ENCODE measurements around the gene NUP153. TPM values are rescaled to one million over a fixed set of nuclear protein-coding genes. Genes with fewer than 3 reads are reported as not detected.
A peak's percentile ranks its signal among the peaks of the same experiment; 100 is the strongest.

Gene NUP153
- total and polyA plus RNA-seq, 10 of the 15 experiments (the other 5 are each of a cell fraction or from before 2014, with no cell fraction given) = 13.9 to 77.7 (median 56.2) TPM

GRCh38 chr6:17662585-17662984 is 44.1 kb downstream of the NUP153 start (continued):
- TF ChIP-seq CTCF (IDR thresholded peaks at IDR 0.05 in 2 of 3, conservative IDR thresholded peaks at IDR 0.05 in 1 of 3; ENCODE audit: control insufficient read depth in 2 of 3, extremely low read depth in 1 of 3, insufficient read depth in 1 of 3, low read depth in 3 of 3, low read length in 3 of 3) (no peak), HDAC6 (IDR thresholded peaks at IDR 0.05; ENCODE audit: unreplicated experiment) (no peak), BMI1 (IDR thresholded peaks at IDR 0.05; ENCODE audit: borderline replicate concordance) (no peak), POU2F2 (IDR thresholded peaks at IDR 0.05; ENCODE audit: borderline replicate concordance, low read depth, low read length) (no peak)

DNA sequence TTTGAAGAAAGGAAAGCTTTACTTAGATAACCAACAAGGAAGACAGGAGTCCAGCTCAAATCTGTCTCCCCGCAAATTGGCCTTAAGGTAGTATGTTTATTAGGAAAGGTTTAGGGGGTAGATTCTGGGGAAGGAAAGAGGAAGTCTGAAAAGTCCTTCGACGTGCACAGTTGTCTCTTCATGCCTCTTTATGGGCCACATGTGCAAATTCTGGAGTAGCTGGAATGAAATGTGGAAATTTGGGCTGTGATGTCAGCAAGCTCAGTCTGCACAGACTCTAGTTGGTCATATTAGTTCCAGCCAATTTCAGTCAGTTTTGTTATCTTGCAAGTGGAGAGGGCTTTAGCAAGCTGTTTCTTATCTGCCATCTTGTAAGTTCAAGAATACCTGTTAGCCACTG is 50.1 kb downstream of the NUP153 start:
- TF ChIP-seq MYC (IDR thresholded peaks at IDR 0.05; ENCODE audit: insufficient read depth, insufficient read length, insufficient replicate concordance, low read length, severe bottlenecking) (no peak), CBFB (IDR thresholded peaks at IDR 0.05; ENCODE audit: low read depth) (no peak), EED (IDR thresholded peaks at IDR 0.05; ENCODE audit: low read depth) (no peak), NR2C2 (IDR thresholded peaks at IDR 0.05; ENCODE audit: borderline replicate concordance, control insufficient read depth, insufficient read length, low read depth) (no peak), PML (IDR thresholded peaks at IDR 0.05; ENCODE audit: low read length) (no peak), ZNF274 (IDR thresholded peaks at IDR 0.05; ENCODE audit: insufficient read depth, insufficient read length) (no peak), NFIC (IDR thresholded peaks at IDR 0.05; ENCODE audit: low read depth, low read length) (no peak), E2F4 (IDR thresholded peaks at IDR 0.05; ENCODE audit: low read depth, low read length) (no peak)
- H3K79me2 ChIP-seq (ENCODE audit: control insufficient read depth, insufficient read depth, low read length) = peaks cover 1% of the 10 kb centered on the region
- H3K9ac ChIP-seq (ENCODE audit: control insufficient read depth, insufficient read depth, low read length) = no peak overlapping the region
- in situ Hi-C loops (cut with MboI) = no loop called here
- FAIRE-seq = no peak
- H3K27me3 ChIP-seq (replicated peaks in 1 of 2; ENCODE audit: control insufficient read depth in 2 of 2, insufficient read depth in 2 of 2, low read length in 1 of 2) = no peaks in the 10 kb centered on the region
- H4K20me1 ChIP-seq (ENCODE audit: control insufficient read depth, insufficient read depth) = no peaks in the 10 kb centered on the region
- ChIA-PET CTCF (interaction anchor here (0.8 to 1.1 kb wide), 2 partner anchors 36 to 157 kb away, joined by 3 to 4 read pairs; no protein-coding TSS in a partner anchor), RAD21 (ENCODE audit: unreplicated experiment) (interaction anchor here (1.3 kb wide), 1 partner anchor 36 kb away, joined by 3 read pairs; no protein-coding TSS in a partner anchor), SMC1A (ENCODE audit: uncharacterized antibody, unreplicated experiment) (interaction anchor here (0.6 to 1.1 kb wide), 5 partner anchors 10 to 62 kb away, joined by 3 to 4 read pairs (median 3); no protein-coding TSS in a partner anchor), POLR2A (no interaction called here)
- DNase-seq (ENCODE audit: low read depth, low spot score) = no peak
- H2AFZ ChIP-seq (ENCODE audit: control insufficient read depth, low read depth, low read length) = no peak overlapping the region
- TSS peak; percentile 19 for BruUV-seq (replicated peaks)
- H3K4me2 ChIP-seq (ENCODE audit: control insufficient read depth, insufficient read depth) = no peak overlapping the region
- 57% methylated on average over 2 of the region's 3 CpGs for WGBS (ENCODE audit: insufficient coverage, insufficient replicate concordance, low lambda C conversion rate, missing lambda C conversion rate)
- ATAC-seq = no peak
- intact Hi-C loops (cut with micrococcal nuclease; ENCODE audit: unreplicated experiment) = no loop called here
- peaks cover 14 to 16% of the 10 kb centered on the region in 2 experiments; a peak in 3 of 4 replicates for H3K36me3 ChIP-seq (ENCODE audit: control insufficient read depth in 2 of 2, insufficient read depth in 2 of 2, low read length in 1 of 2)
- no peak overlapping the region for H3K4me3 ChIP-seq
- H3K4me1 ChIP-seq (ENCODE audit: control insufficient read depth, insufficient read depth, low read length) = no peaks in the 10 kb centered on the region
- no peak overlapping the region for H3K27ac ChIP-seq (ENCODE audit: control insufficient read depth, insufficient read depth)
- H3K9me3 ChIP-seq (replicated peaks; ENCODE audit: control insufficient read depth, insufficient read depth, low read length) = no peaks in the 10 kb centered on the region

Measured in GM12878 (cell line).